Keratinocyte (primary cell): ENCODE results near the gene LGALS7.

ENCODE experiments used
- EZH2 ChIP-seq: IDR thresholded peaks from one replicate; pipeline ENCODE4 v1.6.1; 2012; ENCODE audit warnings: inconsistent platforms, mild to moderate bottlenecking, low read length, moderate library complexity
- TF ChIP-seq, protein P1 (sequence below), 3 experiments: IDR thresholded peaks in 1 of 3; conservative IDR thresholded peaks in 1 of 3; optimal IDR thresholded peaks in 1 of 3; 2 replicates in 2 of 3; 3 replicates in 1 of 3; pipeline versions ENCODE3 to v1.5.1; 2011; ENCODE audit warnings: low read length in 3 of 3, mild to moderate bottlenecking in 3 of 3, moderate library complexity in 2 of 3, control low read depth in 1 of 3, inconsistent platforms in 1 of 3; ENCODE audit not compliant: insufficient read depth in 2 of 3; ENCODE audit errors: extremely low read depth in 1 of 3

DNA sequence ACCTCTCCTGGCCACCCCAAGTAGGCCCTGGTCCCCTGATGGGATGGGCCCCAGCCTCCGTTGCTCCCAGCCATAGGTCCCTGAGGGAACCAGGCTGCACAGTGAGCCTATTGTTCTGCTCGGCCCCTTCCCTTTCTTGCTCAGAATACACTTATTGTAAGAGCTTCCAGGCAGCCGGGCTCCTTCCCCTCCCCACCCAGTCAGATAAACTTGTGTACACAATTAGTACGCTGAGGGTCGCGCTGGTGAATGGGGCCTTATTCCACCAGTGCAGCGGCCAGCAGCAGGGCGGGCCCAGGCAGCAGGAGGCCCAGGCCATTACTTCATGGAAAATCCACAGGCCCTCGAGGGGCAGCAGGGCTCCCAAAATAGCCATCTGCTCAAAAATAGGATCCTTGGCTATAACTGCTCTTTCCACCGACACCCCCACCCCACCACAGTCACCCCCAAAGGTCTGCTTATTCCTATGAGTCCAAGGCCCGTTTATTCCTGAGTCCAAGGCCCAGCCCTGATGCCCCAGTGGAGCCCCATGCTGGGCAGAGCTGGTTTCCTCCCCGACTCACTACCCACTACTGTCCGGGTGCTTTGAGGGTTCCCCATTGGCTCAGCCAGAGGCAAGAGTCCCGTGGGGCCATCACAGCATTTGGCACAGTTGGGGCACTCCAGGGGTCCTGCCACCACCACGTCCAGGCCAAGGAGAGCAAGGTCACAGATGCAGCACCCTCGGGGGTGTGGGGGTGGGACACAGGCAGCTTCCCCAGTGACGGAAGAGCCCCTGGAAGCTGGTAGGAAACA is 51.1 kb downstream of the LGALS7 start:
- TF ChIP-seq, protein P1, sequence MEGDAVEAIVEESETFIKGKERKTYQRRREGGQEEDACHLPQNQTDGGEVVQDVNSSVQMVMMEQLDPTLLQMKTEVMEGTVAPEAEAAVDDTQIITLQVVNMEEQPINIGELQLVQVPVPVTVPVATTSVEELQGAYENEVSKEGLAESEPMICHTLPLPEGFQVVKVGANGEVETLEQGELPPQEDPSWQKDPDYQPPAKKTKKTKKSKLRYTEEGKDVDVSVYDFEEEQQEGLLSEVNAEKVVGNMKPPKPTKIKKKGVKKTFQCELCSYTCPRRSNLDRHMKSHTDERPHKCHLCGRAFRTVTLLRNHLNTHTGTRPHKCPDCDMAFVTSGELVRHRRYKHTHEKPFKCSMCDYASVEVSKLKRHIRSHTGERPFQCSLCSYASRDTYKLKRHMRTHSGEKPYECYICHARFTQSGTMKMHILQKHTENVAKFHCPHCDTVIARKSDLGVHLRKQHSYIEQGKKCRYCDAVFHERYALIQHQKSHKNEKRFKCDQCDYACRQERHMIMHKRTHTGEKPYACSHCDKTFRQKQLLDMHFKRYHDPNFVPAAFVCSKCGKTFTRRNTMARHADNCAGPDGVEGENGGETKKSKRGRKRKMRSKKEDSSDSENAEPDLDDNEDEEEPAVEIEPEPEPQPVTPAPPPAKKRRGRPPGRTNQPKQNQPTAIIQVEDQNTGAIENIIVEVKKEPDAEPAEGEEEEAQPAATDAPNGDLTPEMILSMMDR (optimal IDR thresholded peaks at IDR 0.05 in 1 of 3, IDR thresholded peaks at IDR 0.05 in 1 of 3, conservative IDR thresholded peaks at IDR 0.05 in 1 of 3; ENCODE audit: extremely low read depth in 1 of 3, insufficient read depth in 2 of 3, low read length in 3 of 3) = no peak
- TF ChIP-seq EZH2 = no peak
